Heart left ventricle (tissue), 16 donors: ENCODE measurements around the gene RNF7. TPM values are rescaled to one million over a fixed set of nuclear protein-coding genes. Genes with fewer than 3 reads are reported as not detected.

Experiments
- ATAC-seq, 4 donors: fragments of 200-7000 bp; cut with Tn5 transposase; one replicate each; pipeline ENCODE4 v1.9.1; 2020 to 2022; ENCODE audit warnings: moderate library complexity in 4 of 4, mild to moderate bottlenecking in 3 of 4, moderate number of reproducible peaks in 1 of 4
- DNase-seq, 5 donors: peaks; one replicate each; pipeline ENCODE4 v3.0.0-alpha.2; 2020
- H3K27ac ChIP-seq, 12 donors: fragments of 200-600 bp; sonication (generic) in 4 of 12; one replicate each; pipeline versions ENCODE4 v1.5.0 to v1.8.0; 2016 to 2022; ENCODE audit warnings: mild to moderate bottlenecking in 2 of 12
- H3K27me3 ChIP-seq, 9 donors: fragments of 200-600 bp; sonication (generic) in 2 of 9; one replicate each; pipeline versions ENCODE4 v1.5.1 to v1.8.0; 2016 to 2022; ENCODE audit warnings: mild to moderate bottlenecking in 3 of 9
- H3K36me3 ChIP-seq, 9 donors: fragments of 200-600 bp; sonication (generic) in 2 of 9; one replicate each; pipeline versions ENCODE4 v1.5.0 to v1.8.0; 2018 to 2022; ENCODE audit warnings: mild to moderate bottlenecking in 2 of 9
- H3K4me1 ChIP-seq, 12 donors: fragments of 200-600 bp; sonication (generic) in 4 of 12; one replicate each; pipeline versions ENCODE4 v1.5.0 to v1.8.0; 2016 to 2022; ENCODE audit warnings: mild to moderate bottlenecking in 3 of 12
- H3K4me3 ChIP-seq, 12 donors: fragments of 200-600 bp; sonication (generic) in 4 of 12; one replicate each; pipeline versions ENCODE4 v1.5.0 to v1.8.0; 2017 to 2022; ENCODE audit warnings: mild to moderate bottlenecking in 9 of 12, moderate library complexity in 4 of 12
- H3K9me3 ChIP-seq, 12 donors: fragments of 200-600 bp; sonication (generic) in 4 of 12; one replicate each; pipeline versions ENCODE4 v1.5.0 to v1.8.0; 2016 to 2022; ENCODE audit warnings: mild to moderate bottlenecking in 1 of 12
- POLR2A ChIP-seq, 2 donors: fragments of 450-650 bp; IDR thresholded peaks; one replicate each; pipeline ENCODE4 v1.6.1; 2017; ENCODE audit warnings: antibody characterized with exemption in 2 of 2, mild to moderate bottlenecking in 2 of 2, moderate library complexity in 2 of 2
- WGBS, 4 donors: extraction: QIAGEN DNeasy Blood & Tissue Kit in 2 of 4; methylation state at CpG; one replicate each; pipeline versions ENCODE4 v1.1.5 to v1.1.7; 2013 to 2018; 5-methylcytosine and 5-hydroxymethylcytosine counted together
- intact Hi-C, 10 donors: fragments of 100-400 bp; cut with DNase I; formaldehyde crosslinking; loops; one replicate each; pipeline versions ENCODE4 v1.11.1 to v1.14.2; 2022
- polyA plus RNA-seq, 2 donors: library from polyadenylated mRNA; stranded (reverse); fragments of 200-250 nt; gene quantifications; one replicate each; pipeline ENCODE4 v1.2.3, GENCODE V29; 2013
- total RNA-seq, 9 donors: library from RNA; depleted of rRNA in 2 of 9; stranded (reverse); fragments of >200 nt in 2 of 9; fragmentation: NEBNext Ultra II Directional in 3 of 9; extraction: Animal tissue kit (Norgen Biotek cat#: 25700) in 3 of 9; gene quantifications; one replicate each; pipeline versions ENCODE4 v1.1.0 to v1.2.4, GENCODE V29; 2016 to 2023
- TF ChIP-seq, protein P1 (sequence below), 12 donors: fragments of 200-600 bp; sonication (generic) in 4 of 12; IDR thresholded peaks; one replicate each; pipeline versions ENCODE4 v1.5.0 to v1.8.0; 2018 to 2022; ENCODE audit warnings: antibody characterized with exemption in 12 of 12, mild to moderate bottlenecking in 5 of 12
- donor health status: ischemic (EF 13 %, LVEDD 7.1; RV severe dilation, severe dysfunction).
- donor health status: healthy with polysubstance abuse.
- donor health status: DM: no; HTN: yes; CAD: no.
- donor health status: DM: no; HTN: no; CAD: no.
- donor health status: ischemic (EF 25% LVEDD 6.9; RV normal size, moderate dysfunction).
- donor health status: ischemic (EF 25% LVEDD 5.7; RV mildly dilated, moderate dysfunction).
- donor health status: healthy.
- donor health status: DM: yes; HTN: yes; CAD: no.
- donor health status: ischemic (EF 35%, LVEDD 5.7; RV mildly dilated, moderate dysfunction).
- donor health status: nonischemic (EF 11% LVEDD 7.7; RV severe dilation, severe dysfunction).
- donor health status: DM: yes; HTN: yes; CAD: no.
- donor health status: PGD.
- donor health status: ischemic (EF 29% LVEDD 5.4; RV normal size, mild dysfunction).
- donor health status: nonischemic (EF 23%, LVEDD 6.1; RV moderate dilation, normal function).

The RNF7 gene
- total and polyA plus RNA-seq, 11 donors, result 73.0 to 197 (median 84.4) TPM

DNA sequence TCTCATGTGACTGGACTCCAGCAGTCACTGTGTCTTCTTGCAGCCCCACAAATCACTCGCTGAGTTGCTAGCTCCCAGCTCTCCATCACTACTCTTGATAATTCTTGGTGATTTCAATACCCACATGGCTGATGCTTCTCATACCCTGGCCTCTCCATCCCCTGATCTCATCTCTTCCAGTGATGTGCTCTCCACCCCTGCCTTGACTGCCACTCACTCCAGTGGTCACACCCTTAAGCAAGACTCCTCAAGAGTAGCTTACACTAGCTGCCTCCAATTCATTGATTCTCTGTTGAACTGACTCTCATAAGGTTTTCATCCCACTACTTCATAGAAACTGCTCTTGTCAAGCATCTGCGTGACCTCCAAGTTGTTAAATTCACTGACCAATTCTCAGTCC is 25.9 kb downstream of the RNF7 start:
- no peak overlapping the region for H3K4me3 ChIP-seq
- no peak overlapping the region for H3K27ac ChIP-seq
- H3K9me3 ChIP-seq, result no peaks in the 10 kb centered on the region
- intact Hi-C loops, result no loop called here
- no peak for DNase-seq
- no peaks in the 10 kb centered on the region for H3K36me3 ChIP-seq
- no peak for TF ChIP-seq POLR2A (IDR thresholded peaks at IDR 0.05)
- 93 to 99% (median 97%) methylated on average over 2 of the region's 2 CpGs for WGBS, 4 donors
- no peak for ATAC-seq
- H3K27me3 ChIP-seq, result no peaks in the 10 kb centered on the region
- no peaks in the 10 kb centered on the region for H3K4me1 ChIP-seq

GRCh38 chr3:141764465-141764864 is 26.4 kb downstream of the RNF7 start:
- Histone ChIP-seq H3K4me1 (no peaks in the 10 kb centered on the region), H3K4me3 (no peak overlapping the region), H3K27me3 (no peaks in the 10 kb centered on the region), H3K36me3 (no peaks in the 10 kb centered on the region), H3K9me3 (no peaks in the 10 kb centered on the region), H3K27ac (no peak overlapping the region)
- intact Hi-C loops, result no loop called here
- TF ChIP-seq, protein P1, sequence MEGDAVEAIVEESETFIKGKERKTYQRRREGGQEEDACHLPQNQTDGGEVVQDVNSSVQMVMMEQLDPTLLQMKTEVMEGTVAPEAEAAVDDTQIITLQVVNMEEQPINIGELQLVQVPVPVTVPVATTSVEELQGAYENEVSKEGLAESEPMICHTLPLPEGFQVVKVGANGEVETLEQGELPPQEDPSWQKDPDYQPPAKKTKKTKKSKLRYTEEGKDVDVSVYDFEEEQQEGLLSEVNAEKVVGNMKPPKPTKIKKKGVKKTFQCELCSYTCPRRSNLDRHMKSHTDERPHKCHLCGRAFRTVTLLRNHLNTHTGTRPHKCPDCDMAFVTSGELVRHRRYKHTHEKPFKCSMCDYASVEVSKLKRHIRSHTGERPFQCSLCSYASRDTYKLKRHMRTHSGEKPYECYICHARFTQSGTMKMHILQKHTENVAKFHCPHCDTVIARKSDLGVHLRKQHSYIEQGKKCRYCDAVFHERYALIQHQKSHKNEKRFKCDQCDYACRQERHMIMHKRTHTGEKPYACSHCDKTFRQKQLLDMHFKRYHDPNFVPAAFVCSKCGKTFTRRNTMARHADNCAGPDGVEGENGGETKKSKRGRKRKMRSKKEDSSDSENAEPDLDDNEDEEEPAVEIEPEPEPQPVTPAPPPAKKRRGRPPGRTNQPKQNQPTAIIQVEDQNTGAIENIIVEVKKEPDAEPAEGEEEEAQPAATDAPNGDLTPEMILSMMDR (IDR thresholded peaks at IDR 0.05), result no peak
- TF ChIP-seq POLR2A (IDR thresholded peaks at IDR 0.05), result no peak
- ATAC-seq (no peak), DNase-seq (no peak)
- WGBS, 4 donors, result 89 to 100% (median 96%) methylated on average over 1 of the region's 1 CpG

DNA sequence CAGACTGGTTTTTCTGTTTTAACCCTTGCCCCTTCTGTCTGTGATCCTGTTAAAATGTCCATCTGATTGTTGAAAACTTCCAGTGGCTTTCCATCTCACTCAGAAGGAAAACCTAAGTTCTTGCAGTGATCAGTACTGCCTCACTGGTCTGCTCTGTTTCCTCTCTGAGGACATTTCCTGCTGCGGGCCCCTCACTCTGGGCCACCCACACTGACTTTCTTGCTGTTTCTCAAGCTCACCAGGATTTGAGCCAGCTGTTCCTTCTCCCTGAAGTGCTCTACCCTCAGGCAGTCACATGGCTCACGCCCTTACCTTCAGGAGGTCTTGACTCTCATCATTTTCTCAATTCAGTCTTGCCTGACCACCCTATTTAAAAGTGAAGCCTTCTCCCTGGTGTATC is 26.9 kb downstream of the RNF7 start:
- no peak for DNase-seq
- Histone ChIP-seq H3K27ac (no peak overlapping the region), H3K4me1 (no peaks in the 10 kb centered on the region), H3K36me3 (no peaks in the 10 kb centered on the region), H3K9me3 (no peaks in the 10 kb centered on the region), H3K27me3 (no peaks in the 10 kb centered on the region), H3K4me3 (no peak overlapping the region)
- intact Hi-C loops, result no loop called here
- no peak for ATAC-seq
- WGBS, 4 donors, result 68 to 78% (median 74%) methylated on average over 2 of the region's 2 CpGs
- TF ChIP-seq POLR2A (IDR thresholded peaks at IDR 0.05), result no peak
- TF ChIP-seq, protein P1 (IDR thresholded peaks at IDR 0.05), result no peak

DNA sequence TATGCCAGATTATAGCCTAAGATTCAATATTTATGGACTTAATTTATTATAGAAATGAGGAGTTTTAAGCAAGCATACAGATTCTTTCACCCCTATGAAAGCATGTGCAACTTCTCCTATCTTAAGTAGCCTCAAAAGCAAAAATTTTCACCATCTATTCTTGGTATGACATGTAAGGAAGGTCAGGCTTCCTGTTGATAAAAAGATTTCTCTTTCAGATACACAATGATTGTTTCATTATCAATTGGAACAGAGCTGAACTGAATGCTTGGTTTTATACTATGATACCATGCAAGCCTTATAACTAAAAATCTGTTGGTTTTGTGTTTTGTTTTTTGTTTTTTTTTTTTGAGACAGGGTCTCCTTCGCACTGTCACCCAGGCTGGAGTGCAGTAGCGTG is 29.0 kb downstream of the RNF7 start:
- TF ChIP-seq, protein P1 (IDR thresholded peaks at IDR 0.05), result no peak
- no peak for TF ChIP-seq POLR2A (IDR thresholded peaks at IDR 0.05)
- no peaks in the 10 kb centered on the region for H3K4me1 ChIP-seq
- ATAC-seq, result no peak
- H3K36me3 ChIP-seq, result no peaks in the 10 kb centered on the region
- intact Hi-C loops, result no loop called here
- no peak overlapping the region for H3K4me3 ChIP-seq
- DNase-seq, result no peak
- 82 to 99% (median 93%) methylated on average over 2 of the region's 2 CpGs for WGBS, 4 donors
- no peaks in the 10 kb centered on the region for H3K27me3 ChIP-seq
- H3K27ac ChIP-seq, result no peak overlapping the region
- H3K9me3 ChIP-seq, result no peaks in the 10 kb centered on the region

- Histone ChIP-seq H3K36me3 (no peaks in the 10 kb centered on the region), H3K4me3 (no peak overlapping the region), H3K27me3 (no peaks in the 10 kb centered on the region), H3K9me3 (no peaks in the 10 kb centered on the region), H3K27ac (no peak overlapping the region), H3K4me1 (no peaks in the 10 kb centered on the region)
- intact Hi-C loops, result no loop called here
- TF ChIP-seq, protein P1 (IDR thresholded peaks at IDR 0.05), result no peak
- TF ChIP-seq POLR2A (IDR thresholded peaks at IDR 0.05), result no peak
- DNase-seq (no peak), ATAC-seq (no peak)
- WGBS, 4 donors, result 47 to 52% (median 50%) methylated on average over 6 of the region's 6 CpGs
Measured at GRCh38 chr3:141769221-141769894, 31.3 kb downstream of the RNF7 start.
